ENCODE results near the gene FAM200C.

FAM200C gene

DNA sequence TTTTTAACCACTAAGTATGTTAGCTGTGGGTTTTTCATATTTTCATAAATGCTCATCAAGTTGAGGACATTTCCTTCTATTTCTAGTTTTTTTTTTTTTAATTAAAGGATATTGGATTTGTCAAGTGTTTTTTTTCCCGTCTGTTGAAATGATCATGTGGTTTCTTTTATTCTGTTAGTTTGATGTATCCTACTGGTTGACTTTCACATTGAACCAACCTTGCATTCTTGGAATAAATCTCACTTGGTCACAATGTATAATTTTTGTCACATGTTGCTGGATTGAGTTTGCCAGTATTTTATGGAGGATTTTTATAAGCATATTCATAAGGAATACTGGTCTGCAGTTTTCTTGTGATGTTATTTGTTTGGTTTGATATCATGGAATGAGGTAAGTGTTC is 12.4 kb downstream of the FAM200C start:
- H3K4me3 ChIP-seq (ENCODE audit: low read depth, low read length) = no peak overlapping the region
- no peak overlapping the region for H2AFZ ChIP-seq
- no peaks in the 10 kb centered on the region for H3K4me1 ChIP-seq
- no peaks in the 10 kb centered on the region for H3K27me3 ChIP-seq (ENCODE audit: control insufficient read depth, insufficient read depth, low read length)
- no peak overlapping the region for H3K27ac ChIP-seq
- H3K79me2 ChIP-seq = peaks cover 8% of the 10 kb centered on the region
- H3K9me3 ChIP-seq (ENCODE audit: control insufficient read depth, low read length) = no peaks in the 10 kb centered on the region
- no peak overlapping the region for H3K4me2 ChIP-seq (ENCODE audit: low read length)
- no peak overlapping the region for H3K9ac ChIP-seq
- H3K36me3 ChIP-seq (ENCODE audit: control insufficient read depth, insufficient read depth, low read length) = no peaks in the 10 kb centered on the region
- TF ChIP-seq, protein P1, sequence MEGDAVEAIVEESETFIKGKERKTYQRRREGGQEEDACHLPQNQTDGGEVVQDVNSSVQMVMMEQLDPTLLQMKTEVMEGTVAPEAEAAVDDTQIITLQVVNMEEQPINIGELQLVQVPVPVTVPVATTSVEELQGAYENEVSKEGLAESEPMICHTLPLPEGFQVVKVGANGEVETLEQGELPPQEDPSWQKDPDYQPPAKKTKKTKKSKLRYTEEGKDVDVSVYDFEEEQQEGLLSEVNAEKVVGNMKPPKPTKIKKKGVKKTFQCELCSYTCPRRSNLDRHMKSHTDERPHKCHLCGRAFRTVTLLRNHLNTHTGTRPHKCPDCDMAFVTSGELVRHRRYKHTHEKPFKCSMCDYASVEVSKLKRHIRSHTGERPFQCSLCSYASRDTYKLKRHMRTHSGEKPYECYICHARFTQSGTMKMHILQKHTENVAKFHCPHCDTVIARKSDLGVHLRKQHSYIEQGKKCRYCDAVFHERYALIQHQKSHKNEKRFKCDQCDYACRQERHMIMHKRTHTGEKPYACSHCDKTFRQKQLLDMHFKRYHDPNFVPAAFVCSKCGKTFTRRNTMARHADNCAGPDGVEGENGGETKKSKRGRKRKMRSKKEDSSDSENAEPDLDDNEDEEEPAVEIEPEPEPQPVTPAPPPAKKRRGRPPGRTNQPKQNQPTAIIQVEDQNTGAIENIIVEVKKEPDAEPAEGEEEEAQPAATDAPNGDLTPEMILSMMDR (IDR thresholded peaks at IDR 0.05) = no peak

- no peak overlapping the region for H2AFZ ChIP-seq
- no peak overlapping the region for H3K4me2 ChIP-seq (ENCODE audit: low read length)
- H3K4me1 ChIP-seq = no peaks in the 10 kb centered on the region
- peaks cover 8% of the 10 kb centered on the region for H3K79me2 ChIP-seq
- no peaks in the 10 kb centered on the region for H3K27me3 ChIP-seq (ENCODE audit: control insufficient read depth, insufficient read depth, low read length)
- H3K27ac ChIP-seq = no peak overlapping the region
- no peak overlapping the region for H3K4me3 ChIP-seq (ENCODE audit: low read depth, low read length)
- H3K9me3 ChIP-seq (ENCODE audit: control insufficient read depth, low read length) = no peaks in the 10 kb centered on the region
- H3K9ac ChIP-seq = no peak overlapping the region
- TF ChIP-seq, protein P1 (IDR thresholded peaks at IDR 0.05) = no peak
- no peaks in the 10 kb centered on the region for H3K36me3 ChIP-seq (ENCODE audit: control insufficient read depth, insufficient read depth, low read length)
Observed at GRCh38 chr5:160385496-160385895, 14.4 kb downstream of the FAM200C start.

DNA sequence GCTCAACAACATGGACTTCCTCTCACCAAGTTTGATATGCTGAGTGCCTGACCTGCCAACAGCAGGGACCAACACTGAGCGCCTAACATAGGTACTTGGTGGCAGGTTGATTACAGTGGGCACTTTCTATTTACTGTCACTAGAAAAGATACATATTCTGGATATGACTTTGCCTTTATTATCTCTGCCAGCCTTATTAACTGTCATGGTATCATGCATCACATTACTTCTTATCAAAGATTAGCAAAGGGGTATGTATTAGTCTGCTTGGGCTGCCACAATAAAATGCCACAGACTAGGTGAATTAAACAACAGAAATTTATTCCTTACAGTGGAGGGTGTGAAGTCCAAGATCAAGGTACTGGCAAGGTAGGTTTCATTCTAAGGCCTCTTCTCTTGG is 15.2 kb downstream of the FAM200C start:
- H3K9me3 ChIP-seq (ENCODE audit: control insufficient read depth, low read length) = no peaks in the 10 kb centered on the region
- no peak overlapping the region for H3K27ac ChIP-seq
- no peak overlapping the region for H3K9ac ChIP-seq
- H3K79me2 ChIP-seq = peaks cover 5% of the 10 kb centered on the region
- H3K36me3 ChIP-seq (ENCODE audit: control insufficient read depth, insufficient read depth, low read length) = no peaks in the 10 kb centered on the region
- TF ChIP-seq, protein P1 (IDR thresholded peaks at IDR 0.05) = no peak
- H2AFZ ChIP-seq = no peak overlapping the region
- H3K4me1 ChIP-seq = no peaks in the 10 kb centered on the region
- H3K4me2 ChIP-seq (ENCODE audit: low read length) = no peak overlapping the region
- no peak overlapping the region for H3K4me3 ChIP-seq (ENCODE audit: low read depth, low read length)
- H3K27me3 ChIP-seq (ENCODE audit: control insufficient read depth, insufficient read depth, low read length) = no peaks in the 10 kb centered on the region

GRCh38 chr5:160382346-160382745 is 17.5 kb downstream of the FAM200C start:
- Histone ChIP-seq H3K27me3 (ENCODE audit: control insufficient read depth, insufficient read depth, low read length) (no peaks in the 10 kb centered on the region), H2AFZ (no peak overlapping the region), H3K27ac (no peak overlapping the region), H3K4me2 (ENCODE audit: low read length) (no peak overlapping the region), H3K79me2 (no peaks in the 10 kb centered on the region), H3K9me3 (ENCODE audit: control insufficient read depth, low read length) (no peaks in the 10 kb centered on the region), H3K4me3 (ENCODE audit: low read depth, low read length) (no peak overlapping the region), H3K4me1 (no peaks in the 10 kb centered on the region), H3K36me3 (ENCODE audit: control insufficient read depth, insufficient read depth, low read length) (no peaks in the 10 kb centered on the region), H3K9ac (no peak overlapping the region)
- TF ChIP-seq, protein P1 (IDR thresholded peaks at IDR 0.05) = no peak

- Histone ChIP-seq H3K4me2 (ENCODE audit: low read length) (no peak overlapping the region), H3K9ac (no peak overlapping the region), H3K79me2 (no peaks in the 10 kb centered on the region), H3K4me3 (ENCODE audit: low read depth, low read length) (no peak overlapping the region), H3K4me1 (no peaks in the 10 kb centered on the region), H2AFZ (no peak overlapping the region), H3K27ac (no peak overlapping the region), H3K9me3 (ENCODE audit: control insufficient read depth, low read length) (no peaks in the 10 kb centered on the region), H3K27me3 (ENCODE audit: control insufficient read depth, insufficient read depth, low read length) (no peaks in the 10 kb centered on the region), H3K36me3 (ENCODE audit: control insufficient read depth, insufficient read depth, low read length) (no peaks in the 10 kb centered on the region)
- TF ChIP-seq, protein P1 (IDR thresholded peaks at IDR 0.05) = no peak
Observed at GRCh38 chr5:160380041-160380440, 19.8 kb downstream of the FAM200C start.

All from parathyroid adenoma (tissue), 2 donors.